Stimulated activated CD4-positive, alpha-beta T cell treated with anti-CD3 and anti-CD28 coated beads, Interleukin-2, amount 100 ng/mL, for 4 hours (primary cell): ENCODE data around the gene RAI14.

Experiments
- DNase-seq: peaks from one replicate; pipeline ENCODE4 v3.0.0-alpha.2; 2020; ENCODE audit warnings: low read depth

RAI14 gene

GRCh38 chr5:34656001-34656699 lies at the start of gene RAI14:
TSS of gene RAI14 (plus strand) at chr5:34656328. CDS start at chr5:34686920, 30,592 bp downstream.
- DNase-seq, result no peak

DNA sequence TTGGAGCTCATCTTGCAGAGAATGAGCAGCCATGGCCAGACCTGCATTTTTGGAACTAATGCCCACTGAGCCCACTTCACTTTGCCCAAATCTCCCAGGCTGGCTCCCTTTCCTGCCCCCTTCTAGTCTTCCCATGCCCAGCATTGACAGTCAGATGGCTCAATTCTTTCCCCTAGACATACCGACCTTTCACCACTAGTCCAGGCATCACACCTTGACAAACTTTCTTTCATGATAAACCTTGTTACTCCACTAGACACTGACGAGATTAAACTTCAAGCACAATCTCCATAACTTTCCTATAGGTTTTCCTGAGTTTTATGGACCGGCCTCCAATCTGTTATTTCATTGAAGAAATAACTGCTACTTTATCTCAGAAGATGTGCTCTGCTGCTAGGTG lies 47.8 kb upstream of the RAI14 start:
- no peak for DNase-seq

- DNase-seq, result no peak
Measured at GRCh38 chr5:34608859-34609648, 47.1 kb upstream of the RAI14 start.

GRCh38 chr5:34609951-34610441 lies 46.1 kb upstream of the RAI14 start:
- no peak for DNase-seq

DNA sequence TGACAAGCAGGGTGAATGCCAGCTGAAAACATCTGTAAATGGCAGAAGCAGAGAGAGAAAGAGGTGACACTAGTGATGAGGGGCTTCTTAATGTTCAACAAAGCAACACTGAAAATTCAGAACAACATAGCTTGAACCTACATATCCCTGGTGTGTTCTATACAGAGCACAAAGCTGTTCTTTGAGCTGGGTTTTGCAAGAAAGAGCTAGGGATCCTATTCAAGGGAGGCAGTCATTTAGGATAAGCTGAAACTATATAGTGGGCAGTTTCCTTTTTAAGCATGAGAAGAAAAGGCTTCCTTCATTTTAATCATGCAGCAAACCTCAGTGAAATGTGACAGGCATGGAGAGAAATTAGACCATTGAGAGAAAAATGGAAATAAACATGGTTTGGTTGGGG lies 45.6 kb upstream of the RAI14 start:
- no peak for DNase-seq

- no peak for DNase-seq
Measured at GRCh38 chr5:34611464-34612415, 44.4 kb upstream of the RAI14 start.

DNA sequence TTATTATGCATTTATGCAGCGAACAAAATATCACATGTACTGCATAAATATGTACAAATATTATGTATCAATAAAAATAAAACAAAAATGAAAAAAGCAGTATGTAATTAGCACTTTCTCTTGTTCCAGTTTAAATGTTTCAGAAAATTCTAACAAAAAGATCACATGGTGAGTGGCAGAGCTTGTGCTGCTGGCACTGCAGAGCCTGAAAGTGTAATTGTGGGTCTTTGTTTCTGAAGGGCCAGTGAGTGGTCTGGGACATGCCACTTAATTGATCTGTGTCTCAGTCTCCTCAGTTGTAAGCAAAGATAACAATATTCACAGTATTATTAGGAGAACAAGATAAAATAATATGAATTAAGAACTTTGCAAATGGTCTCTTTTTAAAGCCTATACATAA lies 39.5 kb upstream of the RAI14 start:
- DNase-seq, result no peak

GRCh38 chr5:34618371-34619065 lies 37.6 kb upstream of the RAI14 start:
- DNase-seq, result no peak

DNA sequence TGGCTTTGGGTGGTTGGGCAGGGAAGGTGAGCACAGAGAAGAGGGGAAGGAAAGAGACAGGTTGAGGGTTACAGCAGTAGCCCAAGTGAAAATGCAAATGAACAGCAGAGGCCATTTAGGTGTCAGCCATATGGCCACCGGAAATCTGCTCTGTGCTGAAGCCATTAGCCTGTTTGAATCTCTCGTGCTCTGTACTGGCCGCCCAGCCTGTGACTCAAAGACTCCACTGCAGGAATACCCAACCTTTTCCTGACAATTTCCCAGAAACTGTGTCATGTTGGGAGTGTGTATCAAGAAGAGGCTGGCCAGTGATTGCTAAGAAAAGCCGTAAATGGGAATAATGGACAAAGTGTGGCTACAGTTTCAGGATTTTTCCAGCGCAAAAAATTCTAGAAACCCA lies 35.9 kb upstream of the RAI14 start:
- no peak for DNase-seq

- no peak for DNase-seq
Measured at GRCh38 chr5:34621277-34622097, 34.6 kb upstream of the RAI14 start.

DNA sequence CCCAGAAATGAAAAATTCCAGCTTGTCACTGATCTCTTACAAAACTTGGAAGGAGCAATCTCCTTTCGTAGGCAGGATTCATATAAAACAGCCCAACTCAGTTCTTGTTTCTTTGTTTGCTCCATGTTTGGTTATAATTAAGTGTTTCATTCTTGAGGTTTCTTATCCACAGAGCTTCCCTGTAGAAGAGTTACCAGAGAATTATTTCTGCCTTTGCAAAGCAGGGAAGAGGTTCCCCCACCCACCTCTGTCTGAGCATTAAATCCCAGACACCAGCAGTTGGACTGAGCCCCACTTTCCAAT lies 34.1 kb upstream of the RAI14 start:
- no peak for DNase-seq

GRCh38 chr5:34624691-34625090 lies 31.4 kb upstream of the RAI14 start:
- DNase-seq, result no peak

DNA sequence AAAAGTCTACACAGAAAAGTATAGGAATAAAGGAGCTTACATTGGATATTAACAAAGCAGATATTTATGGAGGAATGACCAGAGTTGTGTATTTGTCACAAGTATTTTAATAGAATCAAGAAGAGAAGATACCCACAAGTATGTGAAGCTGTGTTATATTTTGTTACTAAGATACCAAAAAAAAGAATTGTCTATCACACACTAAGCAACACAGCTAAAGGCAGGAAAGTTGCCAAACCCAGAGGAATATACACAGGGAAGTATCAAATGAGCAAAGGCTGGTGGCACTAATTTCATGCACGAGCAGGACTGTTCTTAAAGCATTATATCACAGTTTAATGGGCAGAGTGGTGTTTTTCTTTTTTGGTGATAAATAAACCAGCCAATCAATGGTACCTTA lies 30.9 kb upstream of the RAI14 start:
- DNase-seq, result no peak

DNA sequence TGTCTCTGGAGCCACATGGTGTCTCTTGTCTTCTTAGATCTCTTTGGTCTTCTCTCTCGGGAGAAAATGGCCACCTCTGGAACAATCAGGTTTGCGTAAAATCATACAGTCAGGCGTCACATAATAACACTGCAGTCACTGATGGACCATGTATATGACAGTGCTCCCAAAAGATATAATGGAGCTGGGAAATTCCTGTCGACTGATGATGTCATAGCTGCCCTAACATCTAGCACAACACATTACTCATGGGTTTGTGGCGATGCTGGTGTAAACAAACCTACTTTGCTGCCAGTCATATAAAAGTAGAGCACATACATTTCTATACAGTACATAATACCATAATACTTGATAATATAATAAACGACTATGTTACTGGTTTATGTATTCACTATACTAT lies 30.1 kb upstream of the RAI14 start:
- no peak for DNase-seq

- no peak for DNase-seq
Measured at GRCh38 chr5:34626751-34627150, 29.4 kb upstream of the RAI14 start.

DNA sequence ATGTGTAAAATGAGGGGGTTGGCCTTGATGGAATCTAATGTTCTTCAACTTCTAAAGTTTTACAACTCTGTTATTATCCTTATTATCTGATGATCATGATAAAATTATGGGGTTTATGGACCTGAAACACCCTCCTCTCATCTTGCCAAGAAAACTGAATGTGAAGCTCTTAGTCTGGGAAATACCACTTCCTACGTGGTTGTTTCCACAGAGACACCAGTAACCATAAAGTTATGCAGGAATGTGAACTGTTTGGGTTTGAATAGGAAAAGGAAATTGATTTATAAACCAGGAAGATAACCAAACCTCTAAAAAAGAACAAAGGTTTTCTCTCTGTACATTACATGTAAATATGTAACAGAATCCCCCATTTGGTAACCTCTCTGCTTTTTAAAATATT lies 28.3 kb upstream of the RAI14 start:
- no peak for DNase-seq

GRCh38 chr5:34628373-34628772 lies 27.8 kb upstream of the RAI14 start:
- DNase-seq, result no peak

DNA sequence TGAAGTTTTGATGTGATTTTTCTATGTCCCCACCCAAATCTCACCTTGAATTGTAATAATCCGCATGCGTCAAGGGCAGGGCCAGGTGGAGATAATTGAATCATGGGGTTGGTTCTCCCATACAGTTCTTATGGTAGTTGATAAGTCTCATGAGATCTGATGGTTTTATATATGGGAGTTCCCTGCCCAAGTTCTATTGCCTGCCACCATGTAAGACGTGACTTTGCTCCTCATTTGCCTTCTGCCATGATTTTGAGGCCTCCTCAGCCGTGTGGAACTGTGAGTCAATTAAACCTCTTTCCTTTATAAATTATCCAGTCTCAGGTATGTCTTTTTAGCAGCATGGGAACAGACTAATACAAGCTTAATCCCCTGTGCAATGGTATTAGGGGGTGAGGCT lies 25.5 kb upstream of the RAI14 start:
- DNase-seq, result no peak

- DNase-seq, result no peak
Measured at GRCh38 chr5:34632807-34633422, 23.2 kb upstream of the RAI14 start.

DNA sequence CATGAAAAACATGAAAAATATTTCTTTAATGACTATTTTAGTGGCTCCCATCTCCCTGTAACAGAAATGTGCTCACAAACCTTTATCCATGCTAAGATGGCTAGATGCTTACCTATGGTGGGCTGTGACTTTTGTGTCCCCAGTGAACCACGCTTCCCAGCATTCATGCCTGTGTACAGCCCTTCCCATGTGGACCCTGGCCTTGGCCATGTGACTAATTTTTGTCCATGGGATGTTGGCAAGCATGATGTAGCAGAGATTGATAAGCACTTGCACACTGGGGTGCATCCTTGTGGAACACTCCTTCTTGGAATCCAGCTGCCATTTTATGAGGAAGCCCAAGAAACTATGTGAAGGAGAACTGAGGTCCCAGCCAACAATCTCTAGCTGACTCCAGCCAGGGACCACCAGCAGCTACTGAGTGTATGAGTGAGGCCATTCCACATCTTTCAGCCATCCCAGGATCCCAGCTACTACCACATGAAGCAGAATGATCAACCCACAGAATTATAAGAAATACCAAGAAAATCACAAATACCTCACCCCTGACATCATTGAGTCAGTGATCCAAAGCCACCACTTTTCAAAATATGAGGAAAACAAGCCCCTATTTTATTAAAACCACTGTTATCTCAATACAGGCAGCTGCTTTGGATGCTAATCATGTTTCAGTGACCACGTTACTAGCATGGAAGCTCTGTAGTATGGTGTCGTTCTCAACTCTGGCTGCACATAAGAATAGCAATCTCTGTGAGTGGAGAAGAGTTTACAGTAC lies 16.1 kb upstream of the RAI14 start:
- no peak for DNase-seq
